Forelimb muscle (tissue), 1 donor: Measurements from ENCODE around the gene OAT. TPM values are rescaled to one million over a fixed set of nuclear protein-coding genes. Genes with fewer than 3 reads are reported as not detected.
A peak's percentile ranks its signal among the peaks of the same experiment; 100 is the strongest.

Experiments used
- DNase-seq: peaks from one replicate; pipeline ENCODE4 v3.0.0-alpha.2; 2013; ENCODE audit warnings: low read depth
- polyA plus RNA-seq: library from polyadenylated mRNA; unstranded; fragments of 120-200 nt; gene quantifications from one replicate; pipeline ENCODE4 v1.2.1, GENCODE V29; 2013; ENCODE audit not compliant: insufficient read length

The OAT gene
- polyA plus RNA-seq, 1 donor, result 57.2 TPM

- no peak for DNase-seq
Observed at GRCh38 chr10:124403548-124403947, 15.2 kb downstream of the OAT start.

- DNase-seq, result no peak
Observed at GRCh38 chr10:124402273-124402672, 16.4 kb downstream of the OAT start.

- no peak for DNase-seq
Observed at GRCh38 chr10:124401633-124402032, 17.1 kb downstream of the OAT start.

GRCh38 chr10:124394583-124394982, 24.1 kb downstream of the OAT start:
- no peak for DNase-seq

GRCh38 chr10:124392626-124393342, 25.9 kb downstream of the OAT start:
- no peak for DNase-seq

- DNase-seq, result no peak
Observed at GRCh38 chr10:124390471-124391187, 28.1 kb downstream of the OAT start.

- no peak for DNase-seq
Observed at GRCh38 chr10:124389613-124390361, 28.9 kb downstream of the OAT start.

GRCh38 chr10:124388823-124389612, 29.7 kb downstream of the OAT start:
- DNase-seq, result peak; percentile 55

GRCh38 chr10:124388476-124388822, 30.3 kb downstream of the OAT start:
- no peak for DNase-seq

GRCh38 chr10:124387078-124387874, 31.4 kb downstream of the OAT start:
- no peak for DNase-seq

GRCh38 chr10:124386186-124387077, 32.3 kb downstream of the OAT start:
- DNase-seq, result no peak

GRCh38 chr10:124385627-124386185, 33.0 kb downstream of the OAT start:
- no peak for DNase-seq

GRCh38 chr10:124384591-124385190, 34.0 kb downstream of the OAT start:
- DNase-seq, result no peak

GRCh38 chr10:124384172-124384571, 34.6 kb downstream of the OAT start:
- DNase-seq, result no peak

GRCh38 chr10:124383496-124383895, 35.2 kb downstream of the OAT start:
- no peak for DNase-seq

GRCh38 chr10:124381011-124381611, 37.6 kb downstream of the OAT start:
- no peak for DNase-seq

- DNase-seq, result no peak
Observed at GRCh38 chr10:124380256-124380995, 38.3 kb downstream of the OAT start.

GRCh38 chr10:124379609-124380193, 39.0 kb downstream of the OAT start:
- no peak for DNase-seq
